A549 (cell line): Measurements from ENCODE around the gene SYNPR.

Experiments
- CTCF ChIP-seq: fragments of >200 bp; sonication (Bioruptor Twin); formaldehyde crosslinking; IDR thresholded peaks from 3 replicates; pipeline ENCODE4 v1.5.1; 2016
- EHMT2 ChIP-seq: fragments of 200-600 bp; sonication (generic); IDR thresholded peaks from 2 replicates; pipeline ENCODE4 v1.6.1; 2016; ENCODE audit warnings: antibody characterized with exemption, low read depth, mild to moderate bottlenecking, moderate library complexity
- ESRRA ChIP-seq: fragments of 150-350 bp; IDR thresholded peaks from 2 replicates; pipeline ENCODE4 v1.6.1; 2014; ENCODE audit warnings: mild to moderate bottlenecking, low read length, borderline replicate concordance
- HOXB13 ChIP-seq: fragments of 250-450 bp; sonication (Bioruptor Pico); IDR thresholded peaks from 2 replicates; pipeline ENCODE4 v1.5.0; 2020; ENCODE audit warnings: low read depth, mild to moderate bottlenecking, moderate library complexity
- JUN ChIP-seq, 2 experiments: fragments of >200 bp; sonication (Bioruptor Twin); formaldehyde crosslinking; IDR thresholded peaks; 2 replicates in 1 of 2; 3 replicates in 1 of 2; pipeline ENCODE4 v1.6.1; 2016 to 2017
- MAZ ChIP-seq: fragments of 150-350 bp; IDR thresholded peaks from 2 replicates; pipeline ENCODE4 v1.6.1; 2014; ENCODE audit warnings: antibody characterized with exemption, low read depth, low read length, borderline replicate concordance
- MYC ChIP-seq: IDR thresholded peaks from 2 replicates; pipeline ENCODE4 v1.6.1; 2012; ENCODE audit warnings: mild to moderate bottlenecking, inconsistent platforms, low read length, improper control_type of control experiment, borderline replicate concordance
- NR3C1 ChIP-seq: fragments of >200 bp; sonication (Bioruptor Twin); formaldehyde crosslinking; IDR thresholded peaks from 3 replicates; pipeline ENCODE4 v1.6.1; 2017
- POLR2A ChIP-seq: IDR thresholded peaks from 2 replicates; pipeline ENCODE4 v1.6.1; 2012; ENCODE audit warnings: mild to moderate bottlenecking, low read length
- RFX5 ChIP-seq: fragments of 450-650 bp; IDR thresholded peaks from 2 replicates; pipeline ENCODE4 v1.7.1; 2014; ENCODE audit warnings: antibody characterized with exemption, mild to moderate bottlenecking, moderate library complexity
- RNF2 ChIP-seq: fragments of 200-600 bp; sonication (generic); IDR thresholded peaks from 2 replicates; pipeline ENCODE4 v1.6.1; 2016; ENCODE audit warnings: low read depth, mild to moderate bottlenecking, antibody characterized with exemption, moderate library complexity, borderline replicate concordance
- TF ChIP-seq, protein P1 (sequence below): fragments of 450-650 bp; IDR thresholded peaks from 2 replicates; pipeline ENCODE4 v1.6.1; 2014; ENCODE audit warnings: antibody characterized with exemption

- TF ChIP-seq CTCF: no peak
- TF ChIP-seq JUN (IDR thresholded peaks at IDR 0.05): no peak
- TF ChIP-seq HOXB13 (CRISPR knock-in tag): no peak
- no peak for TF ChIP-seq NR3C1
- TF ChIP-seq MYC: no peak
- no peak for TF ChIP-seq POLR2A
- TF ChIP-seq, protein P1, sequence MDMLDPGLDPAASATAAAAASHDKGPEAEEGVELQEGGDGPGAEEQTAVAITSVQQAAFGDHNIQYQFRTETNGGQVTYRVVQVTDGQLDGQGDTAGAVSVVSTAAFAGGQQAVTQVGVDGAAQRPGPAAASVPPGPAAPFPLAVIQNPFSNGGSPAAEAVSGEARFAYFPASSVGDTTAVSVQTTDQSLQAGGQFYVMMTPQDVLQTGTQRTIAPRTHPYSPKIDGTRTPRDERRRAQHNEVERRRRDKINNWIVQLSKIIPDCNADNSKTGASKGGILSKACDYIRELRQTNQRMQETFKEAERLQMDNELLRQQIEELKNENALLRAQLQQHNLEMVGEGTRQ: no peak
- TF ChIP-seq RNF2: no peak
- TF ChIP-seq ESRRA: no peak
- TF ChIP-seq RFX5: no peak
- TF ChIP-seq MAZ: no peak
- no peak for TF ChIP-seq EHMT2
Observed at GRCh38 chr3:63383040-63383439, 104.9 kb downstream of the SYNPR start.
